ENCODE measurements around the gene KCNIP1. TPM values are rescaled to one million over a fixed set of nuclear protein-coding genes. Genes with fewer than 3 reads are reported as not detected.

Gene KCNIP1
- polyA plus RNA-seq (2013, experiment 1 of 2; ENCODE audit: insufficient read length): 2.4 TPM
- 3.9 TPM for polyA plus RNA-seq (2013, experiment 2 of 2; ENCODE audit: insufficient read length)

GRCh38 chr5:170503990-170504596 lies at the start of gene KCNIP1:
KCNIP1 (plus strand) TSS chr5:170504020.
- DNase-seq: no peak

GRCh38 chr5:170463426-170463825 lies 40.4 kb upstream of the KCNIP1 start:
- no peak for DNase-seq

GRCh38 chr5:170464280-170465127 lies 39.3 kb upstream of the KCNIP1 start:
- no peak for DNase-seq

GRCh38 chr5:170466553-170466952 lies 37.3 kb upstream of the KCNIP1 start:
- DNase-seq: no peak

GRCh38 chr5:170466988-170467707 lies 36.7 kb upstream of the KCNIP1 start:
- DNase-seq: peak; percentile 85

- DNase-seq: no peak
Measured at GRCh38 chr5:170468633-170469285, 35.1 kb upstream of the KCNIP1 start.

- no peak for DNase-seq
Measured at GRCh38 chr5:170469414-170469813, 34.4 kb upstream of the KCNIP1 start.

GRCh38 chr5:170470275-170470674 lies 33.5 kb upstream of the KCNIP1 start:
- no peak for DNase-seq

- DNase-seq: no peak
Measured at GRCh38 chr5:170470808-170471404, 32.9 kb upstream of the KCNIP1 start.

GRCh38 chr5:170471551-170472178 lies 32.2 kb upstream of the KCNIP1 start:
- no peak for DNase-seq

GRCh38 chr5:170473642-170474041 lies 30.2 kb upstream of the KCNIP1 start:
- no peak for DNase-seq

GRCh38 chr5:170474489-170475274 lies 29.1 kb upstream of the KCNIP1 start:
- DNase-seq: no peak

- DNase-seq: peak; percentile 49
Measured at GRCh38 chr5:170475294-170476000, 28.4 kb upstream of the KCNIP1 start.

- DNase-seq: no peak
Measured at GRCh38 chr5:170476704-170477103, 27.1 kb upstream of the KCNIP1 start.

GRCh38 chr5:170477906-170478305 lies 25.9 kb upstream of the KCNIP1 start:
- no peak for DNase-seq

GRCh38 chr5:170478306-170478705 lies 25.5 kb upstream of the KCNIP1 start:
- no peak for DNase-seq

GRCh38 chr5:170479484-170479883 lies 24.3 kb upstream of the KCNIP1 start:
- DNase-seq: peak; percentile 76

GRCh38 chr5:170480260-170480659 lies 23.6 kb upstream of the KCNIP1 start:
- DNase-seq: no peak

- no peak for DNase-seq
Measured at GRCh38 chr5:170481849-170482248, 22.0 kb upstream of the KCNIP1 start.

- DNase-seq: peak; percentile 52
Measured at GRCh38 chr5:170482511-170482910, 21.3 kb upstream of the KCNIP1 start.
